Liver (tissue), 3 donors: ENCODE data around the gene SSNA1.

Source experiments
- EGR1 ChIP-seq, 2 donors: IDR thresholded peaks; 2 replicates each; pipeline ENCODE4 v1.6.1; 2016 to 2018; ENCODE audit warnings: antibody characterized with exemption in 2 of 2, low read depth in 2 of 2
- GABPA ChIP-seq, 2 donors: IDR thresholded peaks in 1 of 2; conservative IDR thresholded peaks in 1 of 2; 2 replicates each; pipeline ENCODE4 v1.6.1; 2016; ENCODE audit warnings: antibody characterized with exemption in 2 of 2, mild to moderate bottlenecking in 1 of 2, moderate library complexity in 1 of 2
- JUND ChIP-seq, 2 donors: IDR thresholded peaks; 2 replicates each; pipeline ENCODE4 v1.6.1; 2016; ENCODE audit warnings: antibody characterized with exemption in 2 of 2
- RAD21 ChIP-seq, 2 donors: IDR thresholded peaks; 2 replicates each; pipeline ENCODE4 v1.6.1; 2016; ENCODE audit warnings: antibody characterized with exemption in 2 of 2, mild to moderate bottlenecking in 2 of 2
- REST ChIP-seq: IDR thresholded peaks from 2 replicates; pipeline ENCODE4 v1.6.1; 2016; ENCODE audit warnings: antibody characterized with exemption, mild to moderate bottlenecking
- SP1 ChIP-seq: IDR thresholded peaks from 2 replicates; pipeline ENCODE4 v1.6.1; 2018; ENCODE audit warnings: antibody characterized with exemption, mild to moderate bottlenecking
- TAF1 ChIP-seq: conservative IDR thresholded peaks from 2 replicates; pipeline ENCODE4 v1.6.1; 2016; ENCODE audit warnings: antibody characterized with exemption, mild to moderate bottlenecking
- YY1 ChIP-seq: IDR thresholded peaks from 2 replicates; pipeline ENCODE4 v1.6.1; 2016; ENCODE audit warnings: antibody characterized with exemption, mild to moderate bottlenecking
- ZBTB33 ChIP-seq: IDR thresholded peaks from 2 replicates; pipeline ENCODE4 v1.6.1; 2016; ENCODE audit warnings: antibody characterized with exemption
- TF ChIP-seq, protein P1 (sequence below): fragments of 150-350 bp; IDR thresholded peaks from 2 replicates; pipeline ENCODE4 v1.5.1; 2017; ENCODE audit warnings: improper control_type of control experiment, low read depth, low read length; ENCODE audit not compliant: missing input control
- TF ChIP-seq, protein P2 (sequence below): IDR thresholded peaks from 2 replicates; pipeline ENCODE4 v1.6.1; 2016; ENCODE audit warnings: antibody characterized with exemption
- donor health status: healthy.
- donor health status: healthy.

GRCh38 chr9:137156567-137157375, 31.7 kb upstream of the SSNA1 start:
- no peak for TF ChIP-seq ZBTB33
- TF ChIP-seq, protein P1, sequence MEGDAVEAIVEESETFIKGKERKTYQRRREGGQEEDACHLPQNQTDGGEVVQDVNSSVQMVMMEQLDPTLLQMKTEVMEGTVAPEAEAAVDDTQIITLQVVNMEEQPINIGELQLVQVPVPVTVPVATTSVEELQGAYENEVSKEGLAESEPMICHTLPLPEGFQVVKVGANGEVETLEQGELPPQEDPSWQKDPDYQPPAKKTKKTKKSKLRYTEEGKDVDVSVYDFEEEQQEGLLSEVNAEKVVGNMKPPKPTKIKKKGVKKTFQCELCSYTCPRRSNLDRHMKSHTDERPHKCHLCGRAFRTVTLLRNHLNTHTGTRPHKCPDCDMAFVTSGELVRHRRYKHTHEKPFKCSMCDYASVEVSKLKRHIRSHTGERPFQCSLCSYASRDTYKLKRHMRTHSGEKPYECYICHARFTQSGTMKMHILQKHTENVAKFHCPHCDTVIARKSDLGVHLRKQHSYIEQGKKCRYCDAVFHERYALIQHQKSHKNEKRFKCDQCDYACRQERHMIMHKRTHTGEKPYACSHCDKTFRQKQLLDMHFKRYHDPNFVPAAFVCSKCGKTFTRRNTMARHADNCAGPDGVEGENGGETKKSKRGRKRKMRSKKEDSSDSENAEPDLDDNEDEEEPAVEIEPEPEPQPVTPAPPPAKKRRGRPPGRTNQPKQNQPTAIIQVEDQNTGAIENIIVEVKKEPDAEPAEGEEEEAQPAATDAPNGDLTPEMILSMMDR, result no peak
- no peak for TF ChIP-seq JUND (IDR thresholded peaks at IDR 0.05)
- TF ChIP-seq GABPA (IDR thresholded peaks at IDR 0.05 in 1 of 2, conservative IDR thresholded peaks at IDR 0.05 in 1 of 2), result no peak
- no peak for TF ChIP-seq EGR1 (IDR thresholded peaks at IDR 0.05; ENCODE audit: low read depth in 2 of 2)
- no peak for TF ChIP-seq REST
- TF ChIP-seq, protein P2, sequence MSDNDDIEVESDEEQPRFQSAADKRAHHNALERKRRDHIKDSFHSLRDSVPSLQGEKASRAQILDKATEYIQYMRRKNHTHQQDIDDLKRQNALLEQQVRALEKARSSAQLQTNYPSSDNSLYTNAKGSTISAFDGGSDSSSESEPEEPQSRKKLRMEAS, result no peak
- TF ChIP-seq RAD21 (IDR thresholded peaks at IDR 0.05), result no peak
- TF ChIP-seq TAF1, result no peak
- TF ChIP-seq YY1, result no peak
- TF ChIP-seq SP1, result no peak
